DOHH2 (cell line): Measurements from ENCODE around the gene PLEKHA1.

ENCODE experiments used
- CTCF ChIP-seq: fragments of 200-600 bp; sonication (generic); IDR thresholded peaks from one replicate; pipeline ENCODE4 v1.5.1; 2014; ENCODE audit warnings: antibody characterized with exemption, mild to moderate bottlenecking, low read depth, low read length; ENCODE audit not compliant: poor library complexity, severe bottlenecking
- EZH2phosphoT487 ChIP-seq: fragments of 200-600 bp; sonication (generic); IDR thresholded peaks from 2 replicates; pipeline ENCODE4 v1.6.1; 2017; ENCODE audit warnings: borderline replicate concordance, mild to moderate bottlenecking, antibody characterized with exemption, low read length, moderate library complexity, mixed read lengths

DNA sequence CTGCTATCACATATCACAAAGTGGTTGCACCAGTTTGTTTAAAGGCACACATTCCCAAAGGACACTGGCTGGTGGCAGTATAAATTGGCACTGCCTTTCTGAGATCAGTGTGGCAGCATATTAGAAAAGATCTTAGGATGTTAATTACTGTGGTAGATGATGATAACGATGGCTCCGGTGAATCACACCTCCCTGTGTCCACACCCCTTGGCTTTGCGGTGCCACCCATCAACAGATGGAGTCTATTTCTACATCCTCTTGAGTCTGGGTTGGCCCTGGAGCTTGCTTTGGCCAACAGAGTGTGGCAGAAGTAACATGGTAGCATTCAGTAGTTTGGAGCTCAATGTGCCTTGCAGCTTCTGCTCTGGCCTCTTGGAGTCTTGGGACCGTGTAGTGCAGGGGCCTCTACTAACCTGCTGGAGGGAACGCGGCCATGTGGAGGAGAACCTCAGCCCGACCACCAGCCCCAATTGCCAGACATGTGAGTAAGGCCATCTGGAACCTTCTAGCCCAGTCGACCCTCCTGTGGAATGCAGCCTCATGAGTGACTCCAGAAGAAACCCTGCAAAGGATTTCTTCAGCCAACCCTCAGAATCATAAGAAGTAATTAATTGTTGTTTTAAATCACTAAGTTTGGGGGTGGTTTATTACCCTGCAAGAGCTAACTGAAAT lies 27.2 kb upstream of the PLEKHA1 start:
- no peak for TF ChIP-seq CTCF
- TF ChIP-seq EZH2phosphoT487 = no peak
